Stimulated activated CD4-positive, alpha-beta T cell treated with anti-CD3 and anti-CD28 coated beads, Interleukin-1b, Interleukin-23, amount 100 ng/mL, for 48 hours (primary cell): Measurements from ENCODE around the gene CDKN2D.
"Not testable (repeated sequence)": the region's sequence is repeated elsewhere in the genome, so short reads cannot be mapped to it uniquely, and the experiment has no call there.

Experiments used
- DNase-seq: peaks from one replicate; pipeline ENCODE4 v3.0.0-alpha.2; 2020

The CDKN2D gene

DNA sequence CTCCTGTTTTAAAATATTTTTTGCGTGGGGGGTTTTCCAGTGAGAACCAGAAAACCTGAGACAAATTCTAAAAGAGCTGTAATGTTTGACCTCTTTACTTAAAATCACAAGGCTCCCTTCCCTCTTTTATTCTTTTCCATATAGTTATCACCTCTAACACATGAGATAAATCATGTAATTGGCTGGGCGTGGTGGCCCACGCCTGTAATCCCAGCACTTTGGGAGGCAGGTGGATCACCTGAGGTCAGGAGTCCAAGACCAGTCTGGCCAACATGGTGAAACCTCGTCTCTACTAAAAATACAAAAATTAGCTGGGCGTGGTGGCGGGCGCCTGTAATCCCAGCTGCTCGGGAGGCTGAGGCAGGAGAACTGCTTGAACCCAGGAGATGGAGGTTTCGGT, 17.8 kb downstream of the CDKN2D start:
- DNase-seq, result not testable (repeated sequence)

DNA sequence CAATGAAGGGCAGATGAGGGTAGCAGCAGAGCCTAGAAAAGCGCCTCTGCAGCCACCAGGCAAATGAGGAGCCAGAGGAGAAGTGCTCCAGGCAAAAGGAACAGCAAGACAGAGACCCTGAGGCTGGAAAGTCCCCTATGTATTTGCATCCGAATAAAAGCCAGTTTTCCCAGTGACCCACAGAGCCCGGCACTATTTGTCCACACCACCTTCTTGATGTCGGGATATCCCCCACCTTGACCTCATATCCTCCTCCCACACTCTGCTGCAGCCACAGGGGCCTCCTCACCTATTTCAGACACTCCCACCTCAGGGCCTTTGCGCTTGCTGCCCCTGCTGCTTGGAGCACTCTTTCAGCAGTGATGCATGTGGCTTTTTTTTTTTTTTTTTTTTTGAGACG, 18.4 kb downstream of the CDKN2D start:
- no peak for DNase-seq

DNA sequence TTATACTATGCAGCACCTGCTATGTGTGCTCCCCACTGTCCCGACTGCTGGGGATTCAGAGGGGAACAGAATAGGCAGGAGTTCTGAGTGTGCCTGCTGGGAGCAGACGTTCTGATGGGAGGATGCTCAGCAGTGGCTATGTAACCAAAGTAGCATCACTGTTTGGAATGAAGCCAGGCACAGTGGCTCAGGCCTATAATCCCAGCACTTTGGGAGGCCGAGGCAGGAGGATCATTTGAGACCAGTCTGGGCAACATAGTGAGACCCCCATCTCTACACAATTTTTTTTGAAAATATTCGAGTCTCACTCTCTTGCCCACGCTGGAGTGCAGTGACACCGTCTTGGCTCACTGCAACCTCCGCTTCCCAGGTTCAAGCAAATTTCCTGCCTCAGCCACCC, 19.0 kb downstream of the CDKN2D start:
- no peak for DNase-seq

DNA sequence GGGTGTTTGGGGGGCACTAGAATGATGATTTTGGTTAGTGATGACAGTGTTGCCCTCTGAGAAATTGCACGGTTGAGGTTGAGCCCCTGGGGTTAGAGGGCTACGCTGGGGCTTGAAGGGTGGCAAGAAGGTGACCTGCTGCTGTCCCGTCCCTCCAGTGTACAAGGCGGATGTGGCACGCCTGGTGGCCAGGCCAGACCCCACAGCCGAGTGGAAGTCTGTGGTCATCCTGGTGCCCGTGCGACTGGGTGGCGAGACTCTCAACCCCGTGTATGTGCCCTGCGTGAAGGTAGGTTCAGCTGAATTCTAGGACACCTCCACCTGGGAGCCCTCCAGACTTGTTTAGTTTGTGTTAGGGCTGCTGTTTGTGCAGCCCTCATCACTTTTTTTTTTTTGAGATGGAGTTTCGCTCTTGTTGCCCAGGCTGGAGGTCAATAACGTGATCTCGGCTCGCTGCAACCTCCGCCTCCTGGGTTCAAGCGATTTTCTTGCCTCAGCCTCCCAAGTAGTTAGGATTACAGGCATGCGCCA, 20.0 kb downstream of the CDKN2D start:
- no peak for DNase-seq

DNA sequence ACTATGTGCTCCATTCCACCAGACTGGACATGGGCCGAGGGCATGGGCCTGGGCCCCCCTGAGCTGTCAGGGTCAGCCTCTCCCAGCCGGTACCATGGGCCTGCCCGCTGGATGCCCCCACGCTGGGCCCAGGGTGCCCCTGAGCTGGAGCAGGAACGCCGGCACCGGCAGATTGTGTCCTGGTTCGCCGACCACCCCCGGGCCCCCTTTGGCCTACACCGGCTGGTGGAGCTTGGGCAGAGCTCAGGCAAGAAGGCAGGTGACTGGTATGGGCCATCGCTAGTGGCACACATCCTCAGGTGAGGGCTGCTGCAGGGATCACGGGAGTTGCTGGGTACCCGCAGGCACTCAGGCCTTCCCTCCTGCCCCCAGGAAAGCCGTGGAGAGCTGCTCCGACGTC, 22.0 kb downstream of the CDKN2D start:
- DNase-seq, result no peak

DNA sequence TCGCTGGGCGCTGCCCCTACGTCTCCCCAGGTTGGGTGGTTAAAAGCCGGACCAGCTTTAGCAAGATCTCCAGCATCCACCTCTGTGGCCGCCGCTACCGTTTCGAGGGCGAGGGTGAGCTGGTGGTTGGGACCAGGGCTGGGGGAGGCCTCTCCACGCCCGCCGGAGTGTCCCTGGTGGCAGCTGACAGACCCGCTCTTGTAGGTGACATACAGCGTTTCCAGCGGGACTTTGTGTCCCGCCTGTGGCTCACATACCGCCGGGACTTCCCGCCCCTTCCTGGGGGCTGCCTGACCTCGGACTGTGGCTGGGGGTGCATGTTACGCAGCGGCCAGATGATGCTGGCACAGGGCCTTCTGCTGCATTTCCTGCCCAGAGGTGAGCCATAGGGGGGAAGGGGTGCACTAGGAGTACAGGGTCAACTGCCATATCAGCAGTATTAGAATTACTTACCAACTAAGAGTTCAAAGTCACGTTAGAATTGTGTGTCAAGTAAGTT, 24.0 kb downstream of the CDKN2D start:
- no peak for DNase-seq

DNA sequence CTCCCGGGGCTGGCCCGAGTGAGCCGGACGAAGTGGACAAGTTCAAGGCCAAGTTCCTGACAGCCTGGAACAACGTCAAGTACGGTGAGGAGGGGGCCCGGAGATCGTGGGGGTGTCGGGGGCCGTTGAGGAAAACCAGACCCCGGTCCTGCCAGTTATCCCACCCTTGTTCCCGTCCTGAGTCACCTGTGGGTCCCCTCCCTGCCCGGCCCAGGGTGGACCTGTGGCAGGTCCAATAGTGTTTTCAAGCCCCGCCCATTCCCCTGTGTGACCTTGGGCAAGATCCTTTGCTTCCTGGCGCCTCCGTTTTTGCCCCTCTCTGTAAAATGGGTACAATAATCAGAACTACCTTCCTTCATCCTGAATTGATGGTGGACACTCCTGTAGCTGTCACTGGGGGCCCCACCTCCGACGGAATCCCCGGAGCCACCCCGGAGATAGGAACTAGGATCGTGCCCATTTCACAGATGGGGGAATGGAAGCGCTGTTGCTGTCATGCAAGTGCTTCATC, 24.5 kb downstream of the CDKN2D start:
- peak; percentile 15 for DNase-seq

DNA sequence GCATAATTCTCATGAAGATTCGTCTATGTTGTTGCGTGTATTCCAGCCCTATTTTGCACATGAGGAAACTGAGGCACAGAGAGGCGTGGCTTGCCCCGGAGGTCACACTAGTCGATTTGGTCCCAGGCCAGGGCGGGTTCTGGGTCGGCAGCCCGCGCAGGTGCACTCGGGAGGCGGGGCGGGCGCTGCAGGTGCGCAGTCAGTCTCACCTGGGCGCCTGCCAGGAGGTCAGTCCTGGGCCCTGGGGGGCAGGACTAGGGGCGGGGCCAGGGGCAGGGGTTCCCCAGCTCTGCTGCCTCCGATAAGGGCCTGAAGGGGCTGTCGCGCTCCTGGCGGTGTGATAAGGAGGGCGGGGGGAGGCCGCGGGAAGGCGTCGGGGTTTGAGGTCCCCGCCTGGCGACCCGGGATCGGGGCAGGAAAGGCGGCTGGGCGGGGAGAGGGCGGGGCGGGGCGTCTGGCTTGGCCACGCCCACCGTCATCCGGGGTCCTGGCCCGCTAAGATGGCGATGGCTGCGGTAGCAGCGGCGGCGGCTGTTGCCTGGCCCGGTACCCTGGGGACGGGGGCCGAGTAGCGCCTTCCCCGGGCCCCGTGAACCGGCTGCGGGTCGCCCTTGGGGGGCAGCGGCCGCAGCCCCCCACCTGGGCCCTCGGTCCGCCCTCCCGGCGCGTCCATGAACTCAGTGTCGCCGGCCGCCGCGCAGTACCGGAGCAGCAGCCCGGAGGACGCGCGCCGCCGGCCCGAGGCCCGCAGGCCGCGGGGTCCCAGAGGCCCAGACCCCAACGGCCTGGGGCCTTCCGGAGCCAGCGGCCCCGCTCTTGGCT, 25.1 kb downstream of the CDKN2D start, which contains the start of gene ATG4D:
TSS of gene ATG4D (plus strand) at position 485 of the 822 bp plus-strand sequence. CDS start at position 672, 187 bp downstream.
- DNase-seq, result peak; percentile 77

DNA sequence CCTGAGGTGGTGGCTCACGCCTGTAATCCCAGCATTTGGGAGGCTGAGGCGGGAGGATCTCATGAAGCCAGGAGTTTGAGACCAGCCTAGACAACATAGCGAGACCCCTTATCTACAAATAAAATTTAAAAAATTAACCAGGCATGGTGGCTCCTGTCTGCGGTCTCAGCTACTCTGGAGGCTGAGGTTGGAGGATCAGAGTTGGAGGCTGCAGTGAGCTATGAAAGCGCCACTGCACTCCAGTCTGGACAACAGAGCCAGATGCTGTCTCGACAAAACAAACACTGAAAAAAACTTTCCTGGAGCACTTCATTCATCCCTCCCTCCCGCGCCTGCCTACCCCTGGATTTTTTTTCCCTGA, 25.7 kb downstream of the CDKN2D start:
- DNase-seq, result no peak

DNA sequence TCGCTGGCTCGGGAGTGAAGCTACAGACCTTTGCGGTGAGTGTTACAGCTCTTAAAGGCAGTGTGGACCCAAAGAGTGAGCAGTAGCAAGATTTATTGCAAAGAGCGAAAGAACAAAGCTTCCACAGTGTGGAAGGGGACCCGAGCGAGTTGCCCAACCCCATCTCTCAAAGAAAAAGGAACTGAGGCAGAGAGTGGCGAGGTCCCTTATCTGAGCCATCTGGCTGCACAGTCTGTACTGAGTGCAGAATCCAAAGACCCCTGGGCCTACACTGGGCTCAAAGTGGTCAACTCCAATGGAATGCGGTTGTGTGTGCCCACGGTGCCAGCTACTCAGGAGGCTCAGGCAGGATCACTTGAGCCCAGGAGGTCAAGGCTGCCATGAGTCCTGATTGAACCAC, 29.8 kb downstream of the CDKN2D start:
- not testable (repeated sequence) for DNase-seq

DNA sequence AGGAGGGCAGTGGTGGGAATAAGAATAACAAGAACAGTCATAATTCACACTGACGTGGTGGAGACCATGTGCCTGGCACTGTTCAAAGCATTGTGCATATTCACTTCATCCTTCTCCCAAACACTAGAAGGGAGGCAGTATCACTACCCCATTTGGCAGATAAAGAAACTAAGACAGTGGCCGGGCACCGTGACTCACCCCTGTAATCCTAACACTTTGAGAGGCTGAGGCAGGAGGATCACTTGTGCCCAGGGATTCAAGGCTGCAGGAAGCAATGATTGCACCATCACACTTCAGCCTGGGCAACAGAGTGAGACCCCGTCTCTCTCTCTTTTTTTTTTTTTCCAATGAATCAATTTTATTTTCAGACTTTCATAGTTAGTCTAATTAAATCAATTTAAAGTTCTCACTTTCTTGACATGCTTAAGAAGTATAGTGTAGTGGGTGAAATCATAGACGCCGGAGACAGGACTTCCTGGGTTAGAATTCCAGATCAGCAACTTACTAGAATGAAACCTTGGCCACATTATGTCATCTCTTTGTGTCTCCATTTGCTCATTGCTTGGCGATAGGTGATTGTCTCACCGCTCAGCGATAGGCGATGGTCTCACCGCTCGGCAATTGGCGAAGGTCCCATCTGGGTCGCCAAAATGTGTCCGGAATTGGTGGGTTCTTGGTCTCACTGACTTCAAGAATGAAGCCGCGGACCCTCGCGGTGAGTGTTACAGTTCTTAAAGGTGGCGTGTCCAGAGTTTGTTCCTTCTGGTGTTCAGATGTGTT, 30.4 kb downstream of the CDKN2D start:
- no peak for DNase-seq

DNA sequence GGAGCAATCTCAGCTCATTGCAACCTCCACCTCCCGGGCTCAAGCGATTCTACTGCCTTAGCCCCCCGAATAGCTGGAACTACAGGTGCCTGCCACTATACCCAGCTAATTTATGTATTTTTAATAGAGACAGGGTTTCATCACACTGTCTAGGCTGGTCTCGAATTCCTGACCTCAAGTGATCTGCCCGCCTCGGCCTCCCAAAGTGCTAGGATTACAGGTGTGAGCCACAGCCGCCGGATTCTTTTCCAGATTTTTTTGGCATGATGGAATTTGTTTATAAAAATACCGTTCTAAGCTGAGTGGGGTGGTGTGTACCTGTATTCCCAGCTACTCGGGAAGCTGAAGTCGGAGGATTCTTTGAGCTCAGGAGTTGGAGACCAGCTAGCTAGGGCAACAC, 31.1 kb downstream of the CDKN2D start:
- DNase-seq, result no peak

DNA sequence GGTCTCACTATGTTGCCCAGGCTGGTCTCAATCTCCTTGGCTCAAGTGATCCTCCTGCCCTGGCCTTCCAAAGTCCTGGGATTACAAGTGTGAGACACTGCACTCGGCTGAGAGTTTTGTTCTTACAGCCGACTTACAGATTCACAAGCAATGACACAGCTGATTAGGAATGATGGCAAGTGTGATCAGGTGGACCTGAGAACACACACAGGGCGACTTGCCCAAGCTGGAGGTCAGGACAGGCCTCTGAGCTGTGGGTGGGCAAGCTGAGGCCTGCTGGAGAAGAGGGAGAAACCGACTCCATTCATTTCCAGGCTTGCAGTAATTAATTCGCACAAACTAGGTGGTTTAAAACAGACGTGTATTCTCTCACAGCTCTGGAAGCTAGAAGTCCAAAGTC, 33.2 kb downstream of the CDKN2D start:
- no peak for DNase-seq

DNA sequence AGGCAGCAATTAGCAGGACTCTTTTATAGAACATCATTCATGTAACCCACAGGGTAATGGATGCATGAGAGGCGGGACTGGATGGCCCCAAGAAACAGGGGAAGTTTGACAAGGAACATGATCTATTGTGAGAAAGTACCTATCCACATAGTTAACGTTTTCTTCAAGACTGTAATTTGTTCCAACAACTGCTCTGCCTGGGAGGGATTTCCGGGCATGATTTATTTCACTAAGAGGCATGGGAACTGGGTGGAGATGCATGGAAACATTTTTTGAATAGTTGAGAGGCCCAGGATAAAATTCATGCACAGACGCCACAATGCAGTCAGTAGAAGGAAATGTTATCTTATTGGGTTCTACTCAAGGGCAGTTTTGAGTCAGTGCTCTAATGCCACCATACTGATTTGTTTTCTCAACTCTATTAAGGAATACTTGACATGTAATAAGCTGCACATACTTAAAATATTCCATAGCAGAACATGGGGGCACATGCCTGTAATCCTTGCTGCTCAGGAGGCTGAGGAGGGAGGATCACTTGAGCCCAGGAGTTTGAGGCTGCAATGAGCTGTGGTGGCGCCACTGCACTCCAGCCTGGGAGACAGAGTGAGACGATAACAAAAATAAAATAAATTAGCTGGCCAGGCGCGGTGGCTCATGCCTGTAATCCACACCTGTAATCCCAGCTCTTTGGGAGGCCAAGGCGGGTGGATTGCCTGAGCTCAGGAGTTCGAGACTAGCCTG, 35.0 kb downstream of the CDKN2D start:
- no peak for DNase-seq

DNA sequence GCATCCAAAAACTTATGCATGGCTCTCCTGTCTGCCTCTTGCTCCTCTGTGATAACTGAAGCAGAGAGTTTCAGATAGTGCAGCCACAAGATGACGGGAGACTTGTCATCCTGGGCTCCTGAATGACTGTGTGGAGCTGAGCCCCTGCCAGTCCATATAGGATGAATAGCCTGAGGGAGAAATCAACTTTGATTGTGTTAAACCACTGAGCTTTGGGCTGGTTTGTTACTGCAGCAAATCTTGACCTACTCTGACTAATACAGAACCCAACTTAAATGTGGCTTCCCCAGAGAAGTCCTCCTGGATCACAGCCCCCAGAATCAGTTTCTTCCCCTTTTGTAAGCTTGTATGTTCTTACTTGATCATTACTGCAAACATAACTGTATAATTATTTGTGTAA, 36.3 kb downstream of the CDKN2D start:
- DNase-seq, result no peak

DNA sequence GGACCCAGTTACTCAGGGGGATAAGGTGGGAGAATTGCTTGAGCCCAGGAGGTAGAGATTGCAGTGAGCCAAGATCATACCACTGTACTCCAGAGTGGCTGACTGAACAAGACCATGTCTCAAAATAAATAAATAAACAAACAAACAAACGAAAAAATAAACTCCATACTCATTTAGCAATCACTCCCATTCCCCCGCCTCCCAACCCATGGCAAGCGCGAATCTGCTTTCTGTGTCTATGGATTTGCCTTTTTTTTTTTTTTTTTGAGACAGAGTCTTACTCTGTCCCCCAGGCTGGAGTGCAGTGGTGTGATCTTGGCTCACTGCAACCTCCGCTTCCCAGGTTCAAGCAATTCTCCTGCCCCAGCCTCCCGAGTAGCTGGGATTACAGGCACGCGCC, 41.9 kb downstream of the CDKN2D start:
- DNase-seq, result not testable (repeated sequence)

DNA sequence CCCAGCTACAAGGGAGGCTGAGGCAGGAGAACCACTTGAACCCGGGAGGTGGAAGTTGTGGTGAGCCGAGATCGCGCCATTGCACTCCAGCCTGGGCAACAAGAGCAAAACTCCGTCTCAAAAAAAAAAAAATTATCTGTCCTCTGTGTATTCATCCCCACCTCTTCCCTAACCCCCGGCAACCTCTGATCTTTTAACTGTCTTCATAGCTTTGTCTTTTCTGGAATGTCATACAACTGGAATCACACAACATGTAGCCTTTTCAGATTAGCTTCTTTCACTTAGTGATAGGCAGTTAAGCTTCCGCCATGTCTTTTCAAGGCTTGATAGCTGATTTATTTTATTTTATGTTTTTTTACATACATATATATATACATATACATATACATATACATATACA, 43.1 kb downstream of the CDKN2D start:
- DNase-seq, result no peak

DNA sequence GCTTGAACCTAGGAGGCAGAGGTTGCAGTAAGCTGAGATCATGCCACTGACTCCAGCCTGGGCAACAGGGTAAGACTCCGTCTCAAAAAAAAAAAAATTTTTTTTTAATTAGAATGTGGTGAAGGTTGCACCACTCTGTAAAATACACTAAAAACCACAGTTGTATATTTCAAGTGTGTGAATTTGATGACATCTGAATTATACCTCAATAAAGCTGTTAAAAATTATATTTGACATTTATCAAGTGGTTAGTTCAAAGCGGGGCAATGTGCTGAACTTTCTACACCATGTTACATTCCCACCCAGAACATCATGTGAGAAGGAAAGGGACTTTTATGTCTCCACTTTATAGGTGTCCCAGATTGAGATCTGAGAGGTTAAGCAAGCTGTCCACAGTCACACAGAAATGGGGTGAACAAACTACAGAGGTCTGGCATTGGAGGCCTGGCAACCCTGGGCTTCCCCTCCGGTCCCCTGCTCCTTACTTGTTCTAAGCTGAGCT, 45.6 kb downstream of the CDKN2D start:
- no peak for DNase-seq

DNA sequence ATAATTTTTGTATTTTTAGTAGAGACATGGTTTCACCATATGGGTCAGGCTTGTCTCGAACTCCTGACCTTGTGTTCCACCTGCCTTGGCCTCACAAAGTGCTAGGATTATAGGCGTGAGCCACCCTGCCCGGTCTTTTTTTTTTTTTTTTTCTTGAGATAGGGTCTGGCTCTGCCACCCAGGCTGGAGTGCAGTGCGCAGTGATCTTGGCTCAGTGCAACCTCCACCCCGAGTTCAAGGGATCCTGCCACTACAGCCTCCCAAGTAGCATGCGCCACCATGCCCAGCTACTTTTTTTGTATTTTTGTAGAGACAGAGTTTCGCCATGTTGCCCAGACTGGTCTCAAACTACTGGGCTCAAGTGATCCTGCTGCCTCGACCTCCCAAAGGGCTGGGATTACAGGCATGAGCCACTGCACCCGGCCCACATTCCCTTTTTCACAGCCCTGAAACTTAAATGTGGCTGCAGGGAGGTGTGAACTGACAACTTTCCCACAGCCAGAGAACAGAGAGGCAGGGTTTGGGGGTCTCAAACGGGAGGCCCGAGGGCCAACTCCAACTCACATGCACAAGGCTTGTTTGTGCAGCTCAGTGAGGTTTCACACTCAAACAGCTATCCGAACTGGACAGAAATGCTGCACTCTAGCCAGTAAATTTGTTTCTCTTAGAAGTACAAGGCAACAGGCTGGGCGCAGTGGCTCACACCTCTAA, 47.2 kb downstream of the CDKN2D start:
- no peak for DNase-seq

DNA sequence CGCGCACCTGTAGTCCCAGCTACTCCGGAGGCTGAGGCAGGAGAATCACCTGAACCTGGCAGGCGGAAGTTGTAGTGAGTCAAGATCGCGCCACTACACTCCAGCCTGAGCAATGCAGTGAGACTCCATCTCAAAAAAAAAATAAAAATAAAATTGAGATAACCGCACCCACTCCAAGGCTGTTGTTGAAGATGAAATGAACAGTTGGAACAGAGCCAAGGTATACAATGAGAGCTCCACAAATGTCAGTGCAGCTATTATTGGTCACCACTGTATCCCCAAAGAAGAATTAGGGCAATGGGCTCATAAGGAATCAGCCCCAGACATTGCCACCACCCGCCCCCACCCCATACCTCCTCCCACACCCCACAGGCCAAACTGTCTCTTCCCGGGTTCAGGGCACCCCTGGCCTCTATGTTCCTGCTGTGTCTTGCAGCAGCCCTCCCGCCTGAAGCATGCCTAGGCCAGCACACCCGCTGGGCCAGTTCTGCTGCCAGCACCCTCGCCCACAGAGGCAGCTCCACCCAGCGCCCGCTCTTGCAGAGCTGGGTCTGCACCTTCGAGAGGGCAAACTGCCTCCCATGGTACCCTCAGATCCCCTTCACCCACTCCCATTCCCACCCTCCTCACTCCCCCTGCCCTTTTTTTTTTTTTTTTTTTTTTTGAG, 48.0 kb downstream of the CDKN2D start:
- no peak for DNase-seq

DNA sequence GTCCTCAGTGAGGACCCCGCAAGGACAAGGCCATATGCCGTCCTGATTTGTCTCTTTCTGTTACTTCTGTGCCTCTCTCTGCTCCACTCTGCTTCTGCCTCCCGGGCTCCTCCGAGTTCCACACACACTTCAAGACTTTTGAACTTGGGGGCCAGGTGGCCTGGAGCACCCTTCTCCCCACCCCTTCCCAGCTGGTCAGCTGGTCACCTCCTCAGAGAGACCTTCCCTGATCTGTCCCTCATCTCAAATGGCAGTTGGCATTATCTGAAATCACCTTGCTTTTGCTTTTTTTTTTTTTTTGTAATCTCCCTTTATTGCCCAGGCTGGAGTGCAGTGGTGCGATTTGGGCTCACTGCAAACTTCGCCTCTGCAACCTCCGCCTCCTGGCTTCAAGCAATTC, 49.4 kb downstream of the CDKN2D start:
- DNase-seq, result no peak
